Activated CD8-positive, alpha-beta memory T cell treated with anti-CD3 and anti-CD28 coated beads, Interleukin-2, amount 50 U/mL, for 4 hours (primary cell): ENCODE data around the gene COL28A1.
"Not testable (repeated sequence)": the region's sequence is repeated elsewhere in the genome, so short reads cannot be mapped to it uniquely, and the experiment has no call there.

ENCODE experiments used
- DNase-seq: peaks from one replicate; pipeline ENCODE4 v3.0.0-alpha.2; 2020

COL28A1 gene

GRCh38 chr7:7516156-7516555 is 19.5 kb downstream of the COL28A1 start:
- DNase-seq = no peak

- no peak for DNase-seq
These were observed 22.6 kb downstream of the COL28A1 start for GRCh38 chr7:7512861-7513597.

GRCh38 chr7:7510794-7511193 is 24.9 kb downstream of the COL28A1 start:
- no peak for DNase-seq

GRCh38 chr7:7505915-7506314 is 29.8 kb downstream of the COL28A1 start:
- no peak for DNase-seq

- DNase-seq = no peak
These were observed 30.6 kb downstream of the COL28A1 start for GRCh38 chr7:7504910-7505704.

- DNase-seq = no peak
These were observed 35.8 kb downstream of the COL28A1 start for GRCh38 chr7:7499892-7500291.

- no peak for DNase-seq
These were observed 36.8 kb downstream of the COL28A1 start for GRCh38 chr7:7498856-7499255.

- no peak for DNase-seq
These were observed 39.4 kb downstream of the COL28A1 start for GRCh38 chr7:7496311-7496710.

- no peak for DNase-seq
These were observed 40.5 kb downstream of the COL28A1 start for GRCh38 chr7:7495171-7495570.

- DNase-seq = no peak
These were observed 44.6 kb downstream of the COL28A1 start for GRCh38 chr7:7491044-7491443.

- no peak for DNase-seq
These were observed 45.7 kb downstream of the COL28A1 start for GRCh38 chr7:7490003-7490402.

GRCh38 chr7:7489546-7489945 is 46.1 kb downstream of the COL28A1 start:
- DNase-seq = no peak

- DNase-seq = no peak
These were observed 49.3 kb downstream of the COL28A1 start for GRCh38 chr7:7486362-7486761.

GRCh38 chr7:7484072-7484471 is 51.6 kb downstream of the COL28A1 start:
- DNase-seq = no peak

- no peak for DNase-seq
These were observed 53.9 kb downstream of the COL28A1 start for GRCh38 chr7:7481802-7482201.

- DNase-seq = no peak
These were observed 56.3 kb downstream of the COL28A1 start for GRCh38 chr7:7479275-7479805.

- no peak for DNase-seq
These were observed 57.1 kb downstream of the COL28A1 start for GRCh38 chr7:7478569-7478968.

- DNase-seq = not testable (repeated sequence)
These were observed 58.0 kb downstream of the COL28A1 start for GRCh38 chr7:7477641-7478040.

- no peak for DNase-seq
These were observed 59.3 kb downstream of the COL28A1 start for GRCh38 chr7:7476381-7476780.

- no peak for DNase-seq
These were observed 60.1 kb downstream of the COL28A1 start for GRCh38 chr7:7475601-7476000.

GRCh38 chr7:7474436-7474835 is 61.2 kb downstream of the COL28A1 start:
- no peak for DNase-seq

- not testable (repeated sequence) for DNase-seq
These were observed 70.5 kb downstream of the COL28A1 start for GRCh38 chr7:7464991-7465765.

- DNase-seq = no peak
These were observed 81.7 kb downstream of the COL28A1 start for GRCh38 chr7:7454000-7454399.
